Glutamatergic neuron (in vitro differentiated cells): Measurements from ENCODE around the gene FBLN1. TPM values are rescaled to one million over a fixed set of nuclear protein-coding genes. Genes with fewer than 3 reads are reported as not detected.

Experiments used
- DNase-seq: peaks from one replicate; pipeline ENCODE4 v3.0.0; 2022
- H3K27ac Mint-ChIP-seq: one replicate; pipeline ENCODE4 v1.8.0; 2020; ENCODE audit warnings: mild to moderate bottlenecking, mixed read lengths, inconsistent platforms; ENCODE audit not compliant: unreplicated experiment
- H3K27me3 Mint-ChIP-seq: one replicate; pipeline ENCODE4 v1.8.0; 2020; ENCODE audit warnings: mild to moderate bottlenecking, moderate library complexity, mixed read lengths, inconsistent platforms; ENCODE audit not compliant: unreplicated experiment
- H3K36me3 Mint-ChIP-seq: one replicate; pipeline ENCODE4 v1.8.0; 2020; ENCODE audit warnings: mild to moderate bottlenecking, mixed read lengths, inconsistent platforms; ENCODE audit not compliant: unreplicated experiment
- H3K4me1 Mint-ChIP-seq: one replicate; pipeline ENCODE4 v1.8.0; 2020; ENCODE audit warnings: mild to moderate bottlenecking, low read depth, mixed read lengths, inconsistent platforms; ENCODE audit not compliant: unreplicated experiment
- H3K4me3 Mint-ChIP-seq: one replicate; pipeline ENCODE4 v1.8.0; 2020; ENCODE audit warnings: mild to moderate bottlenecking, mixed read lengths, inconsistent platforms; ENCODE audit not compliant: unreplicated experiment
- H3K9me3 Mint-ChIP-seq: one replicate; pipeline ENCODE4 v1.8.0; 2020; ENCODE audit warnings: mild to moderate bottlenecking, moderate library complexity, mixed read lengths, inconsistent platforms; ENCODE audit not compliant: unreplicated experiment
- total RNA-seq: library from RNA; stranded (reverse); fragmentation: NEBNext Ultra II Directional; extraction: Animal tissue kit (Norgen Biotek cat#: 25700); gene quantifications from one replicate; pipeline ENCODE4 v1.2.1, GENCODE V29; 2021; ENCODE audit not compliant: unreplicated experiment
- TF ChIP-seq, protein P1 (sequence below): fragments of 200-600 bp; sonication (generic); IDR thresholded peaks from one replicate; pipeline ENCODE4 v1.5.0; 2021; ENCODE audit not compliant: partially characterized antibody, unreplicated experiment

Gene FBLN1
- total RNA-seq, 1 donor from 2014 or later, result 184 TPM

DNA sequence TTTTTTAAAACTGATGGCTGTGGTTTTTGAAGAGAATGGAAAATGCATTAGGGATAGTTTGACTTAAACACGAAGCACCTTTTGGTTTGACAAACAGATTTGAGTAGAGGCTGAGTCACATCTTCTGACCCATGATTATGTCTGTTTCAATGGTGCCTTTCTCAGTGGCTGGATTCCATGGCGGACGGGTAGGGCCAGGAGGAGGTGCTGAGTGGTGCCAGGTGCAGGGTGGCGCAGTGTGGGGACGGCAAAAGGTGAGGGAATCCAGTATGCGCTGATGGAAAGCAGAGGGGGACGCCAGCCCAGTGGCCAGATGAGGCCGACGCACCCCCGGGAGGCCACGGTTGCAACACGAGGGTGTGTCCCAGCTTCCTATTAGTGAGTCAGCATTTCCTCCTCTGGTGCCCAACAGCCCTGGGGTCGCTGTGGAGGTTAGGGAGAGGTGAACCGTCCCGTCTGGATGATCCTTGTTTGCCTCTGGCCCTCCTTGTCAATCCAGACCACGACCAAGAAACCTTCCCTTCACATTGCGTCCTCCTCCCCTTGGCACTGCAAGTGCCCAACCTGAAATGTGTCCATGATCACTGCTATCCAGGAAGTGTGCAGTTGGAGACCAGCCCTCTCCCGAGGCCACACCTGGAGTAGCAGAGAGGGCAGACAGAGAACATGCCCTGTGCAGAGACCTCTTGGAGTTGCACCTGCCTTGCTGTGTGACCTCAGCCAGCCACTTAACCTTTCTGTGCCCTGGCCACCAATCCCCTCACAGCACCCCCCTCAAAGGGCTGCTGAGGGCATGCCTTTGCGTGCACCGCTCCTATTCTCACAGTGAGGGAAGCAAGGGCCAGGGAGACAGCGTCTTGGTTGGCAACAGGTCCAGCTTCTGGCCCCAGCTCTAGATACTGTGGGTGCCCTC is 136.4 kb downstream of the FBLN1 start:
- Mint-ChIP-seq H3K36me3 (no peaks in the 10 kb centered on the region), H3K27me3 (peaks cover 3% of the 10 kb centered on the region), H3K4me3 (no peak overlapping the region), H3K27ac (no peak overlapping the region), H3K4me1 (peaks cover 2% of the 10 kb centered on the region), H3K9me3 (peaks cover 2% of the 10 kb centered on the region)
- TF ChIP-seq, protein P1, sequence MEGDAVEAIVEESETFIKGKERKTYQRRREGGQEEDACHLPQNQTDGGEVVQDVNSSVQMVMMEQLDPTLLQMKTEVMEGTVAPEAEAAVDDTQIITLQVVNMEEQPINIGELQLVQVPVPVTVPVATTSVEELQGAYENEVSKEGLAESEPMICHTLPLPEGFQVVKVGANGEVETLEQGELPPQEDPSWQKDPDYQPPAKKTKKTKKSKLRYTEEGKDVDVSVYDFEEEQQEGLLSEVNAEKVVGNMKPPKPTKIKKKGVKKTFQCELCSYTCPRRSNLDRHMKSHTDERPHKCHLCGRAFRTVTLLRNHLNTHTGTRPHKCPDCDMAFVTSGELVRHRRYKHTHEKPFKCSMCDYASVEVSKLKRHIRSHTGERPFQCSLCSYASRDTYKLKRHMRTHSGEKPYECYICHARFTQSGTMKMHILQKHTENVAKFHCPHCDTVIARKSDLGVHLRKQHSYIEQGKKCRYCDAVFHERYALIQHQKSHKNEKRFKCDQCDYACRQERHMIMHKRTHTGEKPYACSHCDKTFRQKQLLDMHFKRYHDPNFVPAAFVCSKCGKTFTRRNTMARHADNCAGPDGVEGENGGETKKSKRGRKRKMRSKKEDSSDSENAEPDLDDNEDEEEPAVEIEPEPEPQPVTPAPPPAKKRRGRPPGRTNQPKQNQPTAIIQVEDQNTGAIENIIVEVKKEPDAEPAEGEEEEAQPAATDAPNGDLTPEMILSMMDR, result no peak
- no peak for DNase-seq

DNA sequence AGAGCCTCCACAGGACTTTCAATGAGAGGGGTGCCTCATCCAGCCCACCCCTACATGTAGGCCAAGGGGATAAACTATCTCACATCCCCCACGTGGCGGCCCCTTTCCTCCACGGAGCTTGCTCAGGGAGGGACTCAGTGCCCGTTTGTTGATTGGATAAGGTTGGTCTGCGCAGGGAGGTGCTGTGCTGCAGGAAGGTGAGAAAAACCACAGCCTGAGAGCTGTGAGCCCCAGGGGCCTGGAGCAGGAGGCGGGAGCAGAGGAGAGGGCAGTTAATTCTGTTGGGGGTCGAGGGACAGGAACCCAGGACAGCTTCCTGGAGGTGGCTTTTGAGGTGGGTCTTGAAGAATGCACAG is 137.0 kb downstream of the FBLN1 start:
- Mint-ChIP-seq H3K27ac (no peak overlapping the region), H3K4me1 (peaks cover 2% of the 10 kb centered on the region), H3K27me3 (peaks cover 3% of the 10 kb centered on the region), H3K9me3 (peaks cover 2% of the 10 kb centered on the region), H3K4me3 (no peak overlapping the region), H3K36me3 (no peaks in the 10 kb centered on the region)
- TF ChIP-seq, protein P1, result no peak
- DNase-seq, result no peak

DNA sequence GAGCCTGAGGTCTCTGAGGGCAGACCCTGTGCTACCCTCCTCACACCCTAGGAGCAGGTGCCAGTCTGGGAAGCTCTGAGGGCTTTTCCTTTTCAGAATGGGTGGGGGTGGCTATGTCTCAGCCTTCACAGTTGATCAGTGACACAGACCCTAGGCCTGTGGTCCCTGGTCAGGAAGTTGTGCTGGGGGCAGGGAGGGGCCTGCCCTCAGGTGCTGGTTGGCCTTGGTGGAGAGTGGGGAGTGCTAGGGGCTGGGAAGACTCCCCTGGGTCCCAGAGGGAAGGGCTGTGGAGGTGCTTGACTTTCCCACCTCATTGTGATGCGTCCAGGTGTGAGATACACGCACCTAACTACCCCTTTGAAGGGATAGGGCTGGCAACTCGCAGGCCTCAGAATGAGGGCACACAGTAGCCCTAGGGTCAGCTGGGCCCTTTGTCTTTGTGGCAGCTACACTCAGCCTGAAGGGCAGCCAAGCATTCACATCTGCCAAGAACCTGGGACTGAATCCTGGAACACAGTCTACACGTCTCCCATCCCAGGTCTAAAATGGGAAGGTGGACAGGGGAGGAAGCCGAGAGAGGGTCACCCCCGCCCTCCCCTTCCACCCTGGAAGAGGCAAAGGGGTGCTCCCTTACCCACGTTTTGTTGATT is 137.7 kb downstream of the FBLN1 start:
- Mint-ChIP-seq H3K4me1 (peaks cover 2% of the 10 kb centered on the region), H3K27ac (no peak overlapping the region), H3K9me3 (peaks cover 2% of the 10 kb centered on the region), H3K4me3 (no peak overlapping the region), H3K36me3 (no peaks in the 10 kb centered on the region), H3K27me3 (peaks cover 6% of the 10 kb centered on the region)
- TF ChIP-seq, protein P1, result no peak
- no peak for DNase-seq

DNA sequence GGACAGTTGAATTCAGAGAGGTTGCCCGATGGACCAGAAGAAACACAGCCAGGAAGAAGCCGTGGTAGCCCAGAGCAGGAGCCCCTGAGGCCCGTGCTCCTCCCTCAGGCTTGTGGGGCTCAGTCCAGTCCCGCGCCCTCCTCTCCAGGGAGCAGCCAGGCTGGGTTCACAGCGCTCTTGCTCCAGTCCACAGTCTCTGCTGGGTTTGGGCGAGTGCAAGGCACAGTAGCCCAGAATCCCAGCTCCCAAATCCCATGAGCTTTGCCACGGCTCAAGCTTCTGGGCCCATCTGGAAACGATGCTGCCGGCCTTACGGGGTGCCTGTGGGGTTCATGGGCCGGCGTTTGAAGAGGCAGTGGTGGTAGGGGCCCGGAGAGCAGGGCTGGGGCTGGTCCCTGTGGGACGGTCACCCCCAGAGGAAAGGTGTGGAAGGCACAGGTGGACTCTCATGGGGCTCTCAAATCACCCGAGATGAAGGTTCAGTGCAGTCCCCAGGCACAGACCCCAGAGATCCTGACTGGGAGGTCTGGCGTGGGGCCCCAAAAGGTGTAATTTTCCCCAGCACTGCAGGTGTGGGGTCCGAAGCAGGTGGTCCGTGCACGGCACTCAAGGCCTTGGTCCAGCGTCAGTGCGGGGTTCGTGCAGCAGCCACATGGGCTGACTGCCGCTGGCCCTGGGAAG is 138.4 kb downstream of the FBLN1 start:
- Mint-ChIP-seq H3K27me3 (peaks cover 8% of the 10 kb centered on the region), H3K27ac (no peak overlapping the region), H3K9me3 (peaks cover 2% of the 10 kb centered on the region), H3K4me1 (peaks cover 2% of the 10 kb centered on the region), H3K4me3 (no peak overlapping the region), H3K36me3 (no peaks in the 10 kb centered on the region)
- no peak for DNase-seq
- TF ChIP-seq, protein P1, result no peak

DNA sequence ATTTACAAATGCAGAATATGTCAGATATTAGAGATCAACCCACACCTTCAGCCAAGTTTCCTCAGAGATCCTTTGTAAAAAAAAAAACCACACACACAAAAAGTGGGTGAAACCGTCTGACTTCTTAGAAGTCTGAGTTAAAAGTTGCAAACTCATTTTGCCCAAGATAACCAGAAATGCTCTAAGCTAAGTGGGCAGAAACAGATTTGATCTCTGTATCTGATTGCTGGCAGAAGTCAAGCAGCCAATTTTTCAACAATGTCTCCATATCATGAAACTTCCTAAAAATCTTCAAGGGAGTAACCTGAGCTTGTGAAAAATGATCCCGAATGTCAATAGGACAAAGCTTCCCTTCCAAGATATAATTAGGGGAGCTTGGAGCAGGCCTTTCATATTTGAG is 140.3 kb downstream of the FBLN1 start:
- H3K27me3 Mint-ChIP-seq, result peaks cover 8% of the 10 kb centered on the region
- H3K36me3 Mint-ChIP-seq, result no peaks in the 10 kb centered on the region
- no peak overlapping the region for H3K4me3 Mint-ChIP-seq
- TF ChIP-seq, protein P1, result no peak
- no peak overlapping the region for H3K27ac Mint-ChIP-seq
- H3K4me1 Mint-ChIP-seq, result peaks cover 2% of the 10 kb centered on the region
- no peak for DNase-seq
- peaks cover 4% of the 10 kb centered on the region for H3K9me3 Mint-ChIP-seq
